Measurements from ENCODE around the gene SLC35E1. TPM values are rescaled to one million over a fixed set of nuclear protein-coding genes. Genes with fewer than 3 reads are reported as not detected.

SLC35E1 gene
- total RNA-seq, 1 experiment from 2014 or later = 24.7 TPM

- Histone ChIP-seq H3K27ac (no peak overlapping the region), H3K9me3 (replicated peaks) (no peaks in the 10 kb centered on the region), H3K27me3 (replicated peaks) (no peaks in the 10 kb centered on the region), H3K4me1 (replicated peaks) (no peaks in the 10 kb centered on the region), H3K4me3 (no peak overlapping the region), H3K36me3 (peaks cover 96% of the 10 kb centered on the region)
- DNase-seq (ENCODE audit: low read depth in 1 of 2, low spot score in 2 of 2) = no peak
Observed at GRCh38 chr19:16525751-16526481, 46.3 kb downstream of the SLC35E1 start.

DNA sequence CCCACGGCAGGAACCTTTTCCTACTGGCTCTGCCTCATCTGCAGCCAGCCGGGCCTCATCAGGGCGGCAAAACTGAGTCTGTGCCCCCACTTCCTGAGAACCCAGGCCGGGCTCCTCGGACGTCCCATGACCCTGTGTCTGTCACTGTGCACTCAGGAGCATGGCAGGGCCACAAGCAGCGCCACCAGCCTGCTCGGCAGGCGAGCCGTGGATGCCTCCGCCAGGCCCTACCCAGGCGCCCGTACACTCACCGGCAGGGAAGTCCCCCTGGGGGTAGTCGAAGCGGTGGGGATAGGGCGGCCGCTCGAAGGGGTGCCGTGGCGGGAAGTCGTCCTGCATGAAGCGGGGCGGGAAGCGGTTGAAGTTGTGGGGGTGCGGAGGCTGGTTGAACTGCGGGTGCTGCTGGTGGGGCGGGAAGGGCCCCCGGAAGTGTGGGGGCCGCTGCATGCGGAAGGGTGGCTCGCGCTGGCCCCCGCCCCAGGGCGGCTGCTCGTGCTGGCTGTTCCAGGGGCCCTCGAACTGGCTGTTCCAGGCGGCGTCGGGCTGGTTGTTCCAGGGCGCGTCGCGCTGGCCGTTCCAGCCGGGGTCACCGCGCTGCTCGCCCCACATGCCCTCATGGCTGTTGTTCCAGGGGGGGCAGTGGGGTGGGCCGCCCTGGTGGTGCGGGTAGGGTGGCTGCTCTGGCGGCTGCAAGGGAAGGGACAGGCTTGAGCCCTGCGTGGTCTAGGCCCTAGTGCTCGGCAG is 47.1 kb downstream of the SLC35E1 start:
- Histone ChIP-seq H3K36me3 (peaks cover 96% of the 10 kb centered on the region), H3K4me1 (replicated peaks) (no peaks in the 10 kb centered on the region), H3K27me3 (replicated peaks) (no peaks in the 10 kb centered on the region), H3K9me3 (replicated peaks) (no peaks in the 10 kb centered on the region), H3K4me3 (no peak overlapping the region), H3K27ac (no peak overlapping the region)
- DNase-seq (ENCODE audit: low read depth in 1 of 2, low spot score in 2 of 2) = no peak

GRCh38 chr19:16522559-16523377 is 49.4 kb downstream of the SLC35E1 start:
- H3K4me1 ChIP-seq (replicated peaks) = no peaks in the 10 kb centered on the region
- peaks cover 96% of the 10 kb centered on the region for H3K36me3 ChIP-seq
- H3K27ac ChIP-seq = no peak overlapping the region
- no peaks in the 10 kb centered on the region for H3K9me3 ChIP-seq (replicated peaks)
- no peaks in the 10 kb centered on the region for H3K27me3 ChIP-seq (replicated peaks)
- DNase-seq (ENCODE audit: low read depth in 1 of 2, low spot score in 2 of 2) = no peak
- H3K4me3 ChIP-seq = no peak overlapping the region

DNA sequence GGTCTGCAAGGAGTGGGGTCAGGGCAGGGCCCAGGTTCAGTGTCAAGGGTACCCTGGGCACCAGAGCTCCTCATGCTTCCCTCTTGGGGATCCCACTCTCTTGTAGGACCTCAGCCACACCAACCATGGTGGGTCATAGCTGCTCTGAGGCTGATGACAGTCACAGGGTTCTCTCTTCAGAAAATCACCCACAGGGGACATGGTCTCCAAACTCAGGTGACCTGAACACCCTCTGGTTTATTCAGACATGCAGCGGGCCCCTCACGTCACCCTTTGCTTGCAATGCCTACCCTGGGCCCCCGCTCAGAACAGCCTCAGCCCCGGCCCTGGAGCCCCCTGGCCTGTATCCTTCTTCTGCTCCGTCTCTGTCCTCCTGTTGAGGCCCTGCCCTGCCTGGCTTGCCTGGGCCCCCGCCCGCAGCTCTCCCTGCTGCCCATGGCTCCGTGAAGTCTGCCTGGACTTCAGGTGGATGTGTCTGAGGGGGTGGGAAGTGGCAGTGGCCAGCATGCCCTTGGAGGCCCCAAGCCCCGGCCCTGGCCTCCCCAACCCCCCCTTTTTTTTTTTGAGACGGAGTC is 50.4 kb downstream of the SLC35E1 start:
- no peaks in the 10 kb centered on the region for H3K4me1 ChIP-seq (replicated peaks)
- H3K36me3 ChIP-seq = peaks cover 96% of the 10 kb centered on the region
- no peaks in the 10 kb centered on the region for H3K9me3 ChIP-seq (replicated peaks)
- no peak for DNase-seq (ENCODE audit: low read depth in 1 of 2, low spot score in 2 of 2)
- no peak overlapping the region for H3K4me3 ChIP-seq
- no peaks in the 10 kb centered on the region for H3K27me3 ChIP-seq (replicated peaks)
- H3K27ac ChIP-seq = no peak overlapping the region

- no peaks in the 10 kb centered on the region for H3K9me3 ChIP-seq (replicated peaks)
- DNase-seq (ENCODE audit: low read depth in 1 of 2, low spot score in 2 of 2) = peak in 1 of 2 experiments; percentile 44
- no peaks in the 10 kb centered on the region for H3K27me3 ChIP-seq (replicated peaks)
- H3K27ac ChIP-seq = no peak overlapping the region
- no peaks in the 10 kb centered on the region for H3K4me1 ChIP-seq (replicated peaks)
- H3K4me3 ChIP-seq = no peak overlapping the region
- peaks cover 92% of the 10 kb centered on the region for H3K36me3 ChIP-seq
Observed at GRCh38 chr19:16520986-16521624, 51.1 kb downstream of the SLC35E1 start.

GRCh38 chr19:16520074-16520973 is 51.9 kb downstream of the SLC35E1 start:
- Histone ChIP-seq H3K27me3 (replicated peaks) (no peaks in the 10 kb centered on the region), H3K4me3 (no peak overlapping the region), H3K36me3 (peaks cover 84% of the 10 kb centered on the region), H3K27ac (no peak overlapping the region), H3K9me3 (replicated peaks) (no peaks in the 10 kb centered on the region), H3K4me1 (replicated peaks) (no peaks in the 10 kb centered on the region)
- no peak for DNase-seq (ENCODE audit: low read depth in 1 of 2, low spot score in 2 of 2)

- H3K27me3 ChIP-seq (replicated peaks) = no peaks in the 10 kb centered on the region
- H3K27ac ChIP-seq = no peak overlapping the region
- peaks cover 80% of the 10 kb centered on the region for H3K36me3 ChIP-seq
- no peak overlapping the region for H3K4me3 ChIP-seq
- H3K9me3 ChIP-seq (replicated peaks) = no peaks in the 10 kb centered on the region
- H3K4me1 ChIP-seq (replicated peaks) = no peaks in the 10 kb centered on the region
- no peak for DNase-seq (ENCODE audit: low read depth in 1 of 2, low spot score in 2 of 2)
Observed at GRCh38 chr19:16519230-16519687, 53.0 kb downstream of the SLC35E1 start.

DNA sequence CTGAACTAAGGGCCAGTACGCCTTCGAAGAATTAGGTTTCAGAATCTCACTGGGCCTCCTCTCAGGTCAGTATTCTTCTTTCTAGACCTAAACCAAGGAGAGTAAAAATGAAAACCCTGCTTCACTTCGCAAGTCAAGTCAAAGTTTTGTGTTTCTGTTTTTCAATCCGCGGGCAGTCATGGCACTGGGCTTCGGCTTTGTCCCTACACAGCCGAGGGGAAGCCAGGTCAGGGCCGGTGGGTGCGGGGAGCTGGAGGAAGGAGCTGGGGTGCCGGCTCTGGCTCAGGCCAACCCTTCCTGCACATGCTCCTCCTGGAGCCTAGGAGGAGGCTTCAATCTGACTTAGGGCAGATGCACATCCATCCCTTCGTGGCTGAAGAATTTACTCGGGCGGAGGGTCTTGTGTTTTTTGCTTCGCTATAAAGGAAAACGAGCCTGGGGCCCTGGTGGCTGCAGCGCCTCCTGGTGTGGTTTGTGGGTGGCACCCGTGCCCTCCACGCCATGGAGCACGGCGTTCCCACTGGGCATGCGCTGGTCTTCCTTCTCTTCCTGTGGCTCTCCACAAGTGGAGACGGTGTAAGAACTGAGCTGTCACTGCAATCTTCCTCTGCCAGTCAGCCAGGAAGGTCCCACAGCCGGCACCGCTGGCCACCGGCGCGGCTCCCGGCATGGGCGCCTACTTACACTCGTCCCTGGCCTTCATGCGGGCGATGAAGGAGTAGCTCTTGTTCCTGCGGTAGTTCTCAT is 53.6 kb downstream of the SLC35E1 start:
- H3K36me3 ChIP-seq = peaks cover 74% of the 10 kb centered on the region
- no peak overlapping the region for H3K27ac ChIP-seq
- no peaks in the 10 kb centered on the region for H3K27me3 ChIP-seq (replicated peaks)
- DNase-seq (ENCODE audit: low read depth in 1 of 2, low spot score in 2 of 2) = no peak
- H3K4me1 ChIP-seq (replicated peaks) = no peaks in the 10 kb centered on the region
- H3K9me3 ChIP-seq (replicated peaks) = no peaks in the 10 kb centered on the region
- no peak overlapping the region for H3K4me3 ChIP-seq

DNA sequence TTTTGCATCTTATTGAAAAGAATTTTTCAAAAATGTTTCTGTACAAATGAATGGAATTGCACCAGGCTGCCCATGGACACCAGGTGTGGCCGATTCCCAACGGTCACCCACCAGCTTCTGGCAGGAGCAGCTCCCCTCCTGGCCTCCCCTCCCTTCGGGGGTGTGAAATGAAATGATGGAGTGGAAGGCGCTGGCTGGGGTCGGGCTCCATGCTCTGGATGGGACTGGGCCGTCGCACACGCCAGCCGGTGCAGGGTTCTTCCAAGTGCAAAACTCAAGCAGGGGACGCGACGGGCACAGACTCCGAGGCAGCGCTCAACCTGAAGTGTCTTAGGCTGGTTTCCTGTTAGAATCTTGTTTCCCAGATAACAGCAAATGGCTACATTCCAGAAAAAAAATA is 54.2 kb downstream of the SLC35E1 start:
- no peaks in the 10 kb centered on the region for H3K9me3 ChIP-seq (replicated peaks)
- no peaks in the 10 kb centered on the region for H3K4me1 ChIP-seq (replicated peaks)
- H3K27ac ChIP-seq = no peak overlapping the region
- peaks cover 68% of the 10 kb centered on the region for H3K36me3 ChIP-seq
- no peak overlapping the region for H3K4me3 ChIP-seq
- DNase-seq (ENCODE audit: low read depth in 1 of 2, low spot score in 2 of 2) = no peak
- H3K27me3 ChIP-seq (replicated peaks) = no peaks in the 10 kb centered on the region

GRCh38 chr19:16516923-16517610 is 55.1 kb downstream of the SLC35E1 start:
- Histone ChIP-seq H3K9me3 (replicated peaks) (no peaks in the 10 kb centered on the region), H3K27me3 (replicated peaks) (no peaks in the 10 kb centered on the region), H3K27ac (no peak overlapping the region), H3K4me3 (no peak overlapping the region), H3K4me1 (replicated peaks) (no peaks in the 10 kb centered on the region), H3K36me3 (peaks cover 63% of the 10 kb centered on the region)
- no peak for DNase-seq (ENCODE audit: low read depth in 1 of 2, low spot score in 2 of 2)

DNA sequence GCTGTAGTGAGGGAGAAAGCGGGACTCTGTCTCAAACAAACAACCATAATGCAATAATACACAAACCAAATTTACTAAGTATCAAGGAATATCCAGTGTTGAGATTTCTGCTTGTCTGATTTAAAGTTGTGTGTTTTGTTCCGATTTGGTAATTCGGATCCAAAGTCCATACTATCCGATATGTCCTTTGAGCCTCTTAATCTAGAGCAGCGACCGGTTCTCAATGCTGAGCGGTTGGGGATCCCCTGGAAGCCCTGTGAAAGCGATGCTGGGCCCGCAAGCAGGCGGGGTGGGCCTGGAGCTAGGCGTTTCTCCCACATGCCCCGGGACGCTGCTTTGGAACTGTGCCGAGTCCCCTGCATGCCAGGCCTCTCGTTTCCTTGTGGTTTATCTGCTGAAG is 55.8 kb downstream of the SLC35E1 start:
- Histone ChIP-seq H3K4me3 (no peak overlapping the region), H3K36me3 (peaks cover 57% of the 10 kb centered on the region), H3K9me3 (replicated peaks) (no peaks in the 10 kb centered on the region), H3K27ac (no peak overlapping the region), H3K27me3 (replicated peaks) (no peaks in the 10 kb centered on the region), H3K4me1 (replicated peaks) (no peaks in the 10 kb centered on the region)
- DNase-seq (ENCODE audit: low read depth in 1 of 2, low spot score in 2 of 2) = no peak

All from SJSA1 (cell line).